ENCODE measurements around the gene NES.

Gene NES

GRCh38 chr1:156700736-156701531, 23.7 kb upstream of the NES start:
- no peak overlapping the region for H3K27ac ChIP-seq

DNA sequence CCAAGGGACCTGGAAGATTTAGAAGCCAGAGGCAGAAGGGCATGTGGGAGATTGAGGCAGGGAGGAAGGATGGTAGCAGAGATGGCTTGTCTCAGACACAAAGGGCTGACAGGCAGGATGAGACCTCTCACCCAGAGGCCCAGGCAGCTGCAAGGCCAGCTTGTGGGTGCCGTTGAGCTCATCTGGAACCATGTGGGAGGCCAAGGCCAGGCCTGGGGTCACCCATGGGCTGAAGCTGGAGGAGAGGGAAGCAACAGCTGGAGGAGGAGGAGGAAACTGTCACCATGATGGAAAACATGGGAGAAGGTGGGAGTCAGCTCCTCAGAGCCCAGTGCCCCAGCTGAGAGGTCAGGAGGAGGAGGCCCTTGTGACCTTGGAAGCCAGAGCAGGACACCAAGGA, 21.8 kb upstream of the NES start:
- TF ChIP-seq, protein P1, sequence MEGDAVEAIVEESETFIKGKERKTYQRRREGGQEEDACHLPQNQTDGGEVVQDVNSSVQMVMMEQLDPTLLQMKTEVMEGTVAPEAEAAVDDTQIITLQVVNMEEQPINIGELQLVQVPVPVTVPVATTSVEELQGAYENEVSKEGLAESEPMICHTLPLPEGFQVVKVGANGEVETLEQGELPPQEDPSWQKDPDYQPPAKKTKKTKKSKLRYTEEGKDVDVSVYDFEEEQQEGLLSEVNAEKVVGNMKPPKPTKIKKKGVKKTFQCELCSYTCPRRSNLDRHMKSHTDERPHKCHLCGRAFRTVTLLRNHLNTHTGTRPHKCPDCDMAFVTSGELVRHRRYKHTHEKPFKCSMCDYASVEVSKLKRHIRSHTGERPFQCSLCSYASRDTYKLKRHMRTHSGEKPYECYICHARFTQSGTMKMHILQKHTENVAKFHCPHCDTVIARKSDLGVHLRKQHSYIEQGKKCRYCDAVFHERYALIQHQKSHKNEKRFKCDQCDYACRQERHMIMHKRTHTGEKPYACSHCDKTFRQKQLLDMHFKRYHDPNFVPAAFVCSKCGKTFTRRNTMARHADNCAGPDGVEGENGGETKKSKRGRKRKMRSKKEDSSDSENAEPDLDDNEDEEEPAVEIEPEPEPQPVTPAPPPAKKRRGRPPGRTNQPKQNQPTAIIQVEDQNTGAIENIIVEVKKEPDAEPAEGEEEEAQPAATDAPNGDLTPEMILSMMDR (conservative IDR thresholded peaks at IDR 0.05), result no peak
- no peak overlapping the region for H3K27ac ChIP-seq

More at GRCh38 chr1:156700736-156701531, 23.7 kb upstream of the NES start:
- TF ChIP-seq, protein P1 (conservative IDR thresholded peaks at IDR 0.05), result no peak

- TF ChIP-seq, protein P1 (conservative IDR thresholded peaks at IDR 0.05), result no peak
- no peak overlapping the region for H3K27ac ChIP-seq
These were observed 20.3 kb upstream of the NES start for GRCh38 chr1:156697481-156697880.

GRCh38 chr1:156696755-156697154, 19.5 kb upstream of the NES start:
- TF ChIP-seq, protein P1 (conservative IDR thresholded peaks at IDR 0.05), result no peak
- H3K27ac ChIP-seq, result no peak overlapping the region

- H3K27ac ChIP-seq, result peak overlapping the region; percentile 71
- TF ChIP-seq, protein P1 (conservative IDR thresholded peaks at IDR 0.05), result no peak
These were observed 17.4 kb upstream of the NES start for GRCh38 chr1:156694690-156694962.

DNA sequence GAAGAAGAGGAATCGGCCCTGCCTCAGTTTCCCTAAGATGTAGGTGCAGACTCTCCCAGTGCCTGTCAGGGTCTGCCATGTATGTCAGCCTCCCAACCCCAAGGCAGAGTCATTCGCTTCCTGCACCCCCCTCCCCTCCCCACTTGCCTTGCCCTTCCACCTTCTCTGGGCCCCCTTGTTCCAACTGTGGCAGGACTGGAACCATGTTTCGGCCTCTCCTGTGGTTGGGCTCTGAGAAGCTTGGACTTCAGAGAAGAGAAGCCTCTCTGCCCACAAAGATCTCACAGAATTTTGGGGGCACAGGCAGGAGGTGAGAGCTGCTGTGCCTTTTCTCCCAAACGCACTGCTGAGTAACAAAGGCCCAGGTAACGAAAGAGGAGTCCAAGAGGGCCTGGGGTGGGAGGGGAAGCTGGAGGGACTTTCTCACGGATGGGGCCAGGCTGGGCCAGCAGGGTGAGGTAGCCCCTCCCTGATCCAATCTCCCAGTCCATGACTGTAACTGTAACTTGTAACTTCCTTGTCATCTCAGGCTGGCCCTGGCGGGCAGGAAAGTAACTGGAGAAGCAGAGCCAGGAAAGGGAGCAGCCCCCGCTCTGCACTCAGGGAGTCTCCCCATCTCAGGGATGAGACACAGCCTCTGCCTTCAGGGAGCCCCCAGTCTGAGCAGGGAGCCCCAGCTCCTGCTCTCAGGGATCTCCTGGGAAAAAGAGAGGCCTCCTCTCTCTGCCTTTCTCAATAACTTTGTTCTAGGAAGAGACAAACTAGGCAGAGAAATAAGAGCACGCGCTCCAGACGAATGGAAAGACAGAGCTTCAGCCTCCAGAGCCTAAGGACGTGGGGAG, 16.9 kb upstream of the NES start:
- peak overlapping the region; percentile 71 for H3K27ac ChIP-seq
- TF ChIP-seq, protein P1 (conservative IDR thresholded peaks at IDR 0.05), result no peak

Measured in VCaP (cell line).